HG03159 (cell line): ENCODE results near the gene ZBTB7C.

Experiments used
- ATAC-seq: cut with Tn5 transposase; IDR thresholded peaks from one replicate; pipeline ENCODE4 v1.9.1; 2021; ENCODE audit warnings: mild to moderate bottlenecking, moderate library complexity; ENCODE audit not compliant: unreplicated experiment

ZBTB7C gene

GRCh38 chr18:48127606-48128005 is 281.6 kb downstream of the ZBTB7C start:
- ATAC-seq: no peak

- no peak for ATAC-seq
Observed at GRCh38 chr18:48126240-48126639, 282.9 kb downstream of the ZBTB7C start.

- ATAC-seq: no peak
Observed at GRCh38 chr18:48125724-48126123, 283.5 kb downstream of the ZBTB7C start.

- no peak for ATAC-seq
Observed at GRCh38 chr18:48124857-48125626, 284.1 kb downstream of the ZBTB7C start.

GRCh38 chr18:48123941-48124340 is 285.2 kb downstream of the ZBTB7C start:
- ATAC-seq: no peak

- no peak for ATAC-seq
Observed at GRCh38 chr18:48123324-48123723, 285.9 kb downstream of the ZBTB7C start.

- no peak for ATAC-seq
Observed at GRCh38 chr18:48122816-48123215, 286.4 kb downstream of the ZBTB7C start.

- ATAC-seq: no peak
Observed at GRCh38 chr18:48122376-48122775, 286.8 kb downstream of the ZBTB7C start.

- ATAC-seq: no peak
Observed at GRCh38 chr18:48121752-48122151, 287.4 kb downstream of the ZBTB7C start.

GRCh38 chr18:48119204-48119603 is 290.0 kb downstream of the ZBTB7C start:
- no peak for ATAC-seq

- no peak for ATAC-seq
Observed at GRCh38 chr18:48116873-48117630, 292.1 kb downstream of the ZBTB7C start.

- no peak for ATAC-seq
Observed at GRCh38 chr18:48116017-48116416, 293.2 kb downstream of the ZBTB7C start.

- ATAC-seq: no peak
Observed at GRCh38 chr18:48113691-48114090, 295.5 kb downstream of the ZBTB7C start.

GRCh38 chr18:48111587-48111986 is 297.6 kb downstream of the ZBTB7C start:
- ATAC-seq: no peak

- no peak for ATAC-seq
Observed at GRCh38 chr18:48110797-48111196, 298.4 kb downstream of the ZBTB7C start.

- no peak for ATAC-seq
Observed at GRCh38 chr18:48109961-48110493, 299.2 kb downstream of the ZBTB7C start.

- no peak for ATAC-seq
Observed at GRCh38 chr18:48108136-48108535, 301.0 kb downstream of the ZBTB7C start.

- no peak for ATAC-seq
Observed at GRCh38 chr18:48106976-48107781, 302.0 kb downstream of the ZBTB7C start.

- ATAC-seq: no peak
Observed at GRCh38 chr18:48106498-48106897, 302.7 kb downstream of the ZBTB7C start.

- no peak for ATAC-seq
Observed at GRCh38 chr18:48105317-48105716, 303.9 kb downstream of the ZBTB7C start.

GRCh38 chr18:48104705-48105104 is 304.5 kb downstream of the ZBTB7C start:
- ATAC-seq: no peak
